HG02884 (cell line): ENCODE results near the gene ARHGEF1.
A peak's percentile ranks its signal among the peaks of the same experiment; 100 is the strongest.
"Not testable (repeated sequence)": the region's sequence is repeated elsewhere in the genome, so short reads cannot be mapped to it uniquely, and the experiment has no call there.

Experiments used
- ATAC-seq: cut with Tn5 transposase; IDR thresholded peaks from one replicate; pipeline ENCODE4 v1.9.1; 2021; ENCODE audit warnings: mild to moderate bottlenecking, moderate library complexity; ENCODE audit not compliant: unreplicated experiment

Gene ARHGEF1

DNA sequence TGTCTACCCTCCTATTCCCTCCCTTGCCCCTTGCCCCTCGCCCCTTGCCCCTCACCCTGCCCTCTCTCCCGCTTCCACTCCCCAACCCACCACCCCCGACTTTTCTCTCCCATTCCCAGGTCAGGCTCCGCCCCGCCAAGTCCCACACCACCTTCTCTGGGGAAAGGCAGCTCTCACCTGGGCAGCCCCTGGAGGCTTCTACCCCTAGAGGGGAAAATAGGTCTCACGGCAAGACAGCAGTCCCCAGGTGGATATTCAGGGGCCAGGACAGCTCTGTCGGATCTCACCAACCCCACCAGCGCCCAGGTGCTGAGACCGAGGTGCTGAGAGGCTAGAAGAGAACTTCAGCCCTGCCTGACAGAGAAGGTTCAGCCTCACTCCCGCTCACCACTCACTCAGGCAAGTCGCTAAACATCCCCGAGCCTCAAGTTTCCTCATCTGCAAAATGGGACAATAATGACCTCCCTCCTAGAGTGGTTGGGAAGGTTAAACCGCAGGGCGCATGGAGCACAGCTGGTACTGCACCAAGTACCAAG lies 46.6 kb downstream of the ARHGEF1 start:
- ATAC-seq: no peak

DNA sequence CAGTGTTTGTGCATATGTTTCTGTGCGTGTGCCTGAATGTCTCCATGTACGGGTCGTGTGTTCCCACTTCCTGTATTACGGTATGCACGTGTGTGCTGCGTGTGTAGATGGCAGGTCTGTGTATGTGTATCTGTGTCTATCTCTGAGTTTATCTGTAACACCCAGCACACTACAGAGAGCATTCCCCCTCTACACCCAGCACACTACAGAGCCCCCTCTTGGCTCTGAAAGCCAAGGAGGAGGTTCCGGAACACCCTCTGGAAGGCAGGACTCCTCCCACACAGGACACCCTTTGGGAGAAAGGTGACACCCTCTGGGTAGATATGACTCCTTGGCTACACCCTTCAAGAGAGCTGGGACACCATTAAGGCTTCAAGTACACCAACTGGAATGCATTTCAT lies 47.3 kb downstream of the ARHGEF1 start:
- ATAC-seq: no peak

DNA sequence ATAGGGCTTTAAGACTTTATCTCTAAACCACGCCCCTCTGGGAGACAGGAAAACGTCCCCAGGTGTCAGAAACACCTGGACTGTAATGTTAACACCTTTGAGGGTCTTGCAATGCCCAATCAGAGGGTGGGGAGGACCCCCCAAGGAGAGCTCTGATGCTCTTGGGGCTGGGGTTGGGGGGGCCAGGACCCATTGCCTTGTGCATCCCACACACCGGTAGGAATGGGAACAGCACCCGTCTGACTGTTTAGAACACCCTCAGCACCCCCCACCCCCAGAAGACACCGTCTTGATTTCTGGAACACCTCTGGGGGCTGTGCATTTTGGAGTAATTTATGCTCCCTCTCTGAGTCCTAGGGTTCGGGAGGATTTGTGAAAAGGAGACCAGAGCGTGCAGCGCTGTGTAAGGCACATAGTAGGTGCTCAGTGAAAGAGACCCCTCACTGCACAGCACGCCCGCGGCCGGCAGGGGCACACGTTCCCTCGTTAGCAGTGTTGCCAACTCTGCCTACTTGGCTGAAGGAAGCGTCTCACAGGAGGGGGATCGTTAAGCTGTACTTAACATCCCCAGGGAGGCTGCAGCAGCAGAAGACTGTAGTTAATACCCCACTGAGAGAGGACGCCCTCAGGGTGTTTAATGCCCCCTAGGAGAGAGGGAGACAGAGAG lies 48.1 kb downstream of the ARHGEF1 start:
- no peak for ATAC-seq

DNA sequence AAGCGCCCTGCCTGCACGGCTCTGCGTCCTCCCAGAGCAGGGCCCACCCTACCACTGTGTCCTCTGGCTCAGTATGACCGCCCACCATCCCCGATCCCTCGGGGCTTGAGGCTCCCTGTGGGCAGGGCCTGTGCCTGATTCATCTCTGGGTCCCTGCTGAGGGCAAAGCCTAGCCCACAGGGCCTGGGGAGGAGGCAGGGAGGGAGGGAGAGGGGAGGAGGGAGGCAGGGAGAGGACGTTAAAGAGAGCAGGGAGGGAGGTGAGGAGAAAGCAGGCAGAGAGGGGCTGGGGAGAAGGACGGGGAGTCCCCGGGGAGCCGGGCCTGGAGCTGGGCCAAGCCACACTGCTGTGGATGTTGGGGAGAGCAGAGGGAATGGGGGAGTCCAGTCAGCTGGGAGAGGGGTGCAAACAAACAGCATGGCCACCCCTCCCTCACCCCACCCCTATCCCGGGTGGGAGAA lies 49.3 kb downstream of the ARHGEF1 start:
- no peak for ATAC-seq

DNA sequence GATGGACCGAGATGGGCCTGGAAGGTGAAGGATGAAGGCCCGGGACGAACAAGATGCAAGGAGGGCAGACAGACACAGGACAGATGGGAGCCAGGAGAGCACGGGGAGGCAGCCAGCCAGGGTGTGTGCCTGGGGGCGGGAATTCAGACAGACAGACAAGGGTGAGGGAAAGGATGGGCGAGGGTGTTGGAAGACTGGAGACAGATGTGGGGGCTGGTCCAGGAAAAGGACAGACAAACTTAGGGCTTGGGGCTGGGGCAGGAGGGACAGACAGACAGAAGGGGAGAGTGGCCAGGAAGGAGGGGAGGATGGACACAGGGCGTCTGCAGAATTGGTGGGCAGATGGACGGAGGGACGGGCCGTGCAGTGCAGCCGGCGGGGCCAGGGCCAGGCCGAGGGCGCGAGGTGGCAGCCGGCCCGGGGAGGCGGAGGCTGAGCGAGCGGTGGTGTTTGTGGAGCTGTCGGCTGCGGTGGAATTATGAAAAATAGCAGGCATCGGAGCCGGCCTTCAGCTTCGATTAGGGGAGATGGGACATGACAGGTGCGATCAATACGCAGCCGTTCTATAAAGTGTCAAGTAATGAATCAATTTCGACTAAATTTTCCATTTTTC lies 49.8 kb downstream of the ARHGEF1 start:
- ATAC-seq: no peak

DNA sequence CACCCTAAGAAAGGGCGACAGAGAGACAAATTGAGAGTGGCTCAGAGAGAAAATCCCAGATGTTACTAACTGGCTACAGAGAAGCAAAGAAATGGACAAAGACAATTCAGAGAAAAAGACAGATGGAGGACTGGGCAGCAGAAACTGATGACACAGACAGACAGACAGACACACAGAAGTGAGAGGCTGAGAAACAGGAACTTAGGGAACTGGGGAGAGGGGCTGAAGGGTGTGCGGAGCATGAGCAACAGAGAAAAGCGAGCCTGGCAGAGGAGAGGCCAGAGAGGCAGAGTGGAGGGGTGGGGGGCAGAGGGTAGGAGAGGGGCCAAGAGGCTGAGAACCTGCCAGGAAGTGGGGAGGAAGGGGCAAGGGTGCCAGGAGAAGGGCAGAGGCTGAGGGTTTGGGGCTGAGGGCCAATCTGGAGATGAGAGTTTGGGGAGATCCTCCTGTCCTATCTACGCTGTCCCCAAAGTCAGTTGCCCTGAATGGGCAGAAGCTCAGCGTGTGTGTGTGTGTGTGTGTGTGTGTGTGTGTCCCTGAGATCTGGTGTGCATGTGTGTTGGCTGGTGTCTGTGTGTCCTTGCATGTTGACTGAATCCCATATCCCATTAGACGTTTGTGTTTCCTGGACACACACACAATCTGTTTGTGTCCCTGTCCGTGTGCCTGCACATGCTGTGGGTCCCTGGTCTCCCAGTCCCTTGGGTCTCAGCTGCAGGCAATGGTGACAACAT lies 50.9 kb downstream of the ARHGEF1 start:
- no peak for ATAC-seq

DNA sequence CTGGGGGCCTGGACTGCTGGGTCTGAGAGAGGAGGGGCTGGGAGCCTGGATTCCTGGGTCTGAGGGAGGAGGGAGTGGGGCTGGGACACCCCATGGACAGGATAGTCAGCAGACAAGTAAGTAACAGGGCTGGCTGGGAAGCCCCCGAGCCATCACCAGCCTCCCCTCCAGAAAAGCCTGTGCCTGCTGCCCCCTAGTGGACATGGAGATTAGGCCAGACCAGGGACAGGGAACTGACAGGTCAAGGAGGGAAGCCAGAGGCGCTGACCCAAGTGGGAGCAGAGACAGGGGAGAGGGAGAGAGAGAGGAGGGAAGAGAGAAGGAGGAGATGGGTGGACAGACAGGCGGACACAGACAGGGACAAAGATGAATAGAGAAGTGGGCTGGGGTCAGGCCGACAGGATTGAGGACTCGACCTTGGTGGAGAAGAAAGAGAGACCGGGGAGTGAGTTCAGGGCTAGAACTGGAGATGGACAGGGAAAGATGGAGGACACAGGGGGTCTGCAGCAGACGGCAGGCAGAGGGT lies 51.9 kb downstream of the ARHGEF1 start:
- ATAC-seq: no peak

DNA sequence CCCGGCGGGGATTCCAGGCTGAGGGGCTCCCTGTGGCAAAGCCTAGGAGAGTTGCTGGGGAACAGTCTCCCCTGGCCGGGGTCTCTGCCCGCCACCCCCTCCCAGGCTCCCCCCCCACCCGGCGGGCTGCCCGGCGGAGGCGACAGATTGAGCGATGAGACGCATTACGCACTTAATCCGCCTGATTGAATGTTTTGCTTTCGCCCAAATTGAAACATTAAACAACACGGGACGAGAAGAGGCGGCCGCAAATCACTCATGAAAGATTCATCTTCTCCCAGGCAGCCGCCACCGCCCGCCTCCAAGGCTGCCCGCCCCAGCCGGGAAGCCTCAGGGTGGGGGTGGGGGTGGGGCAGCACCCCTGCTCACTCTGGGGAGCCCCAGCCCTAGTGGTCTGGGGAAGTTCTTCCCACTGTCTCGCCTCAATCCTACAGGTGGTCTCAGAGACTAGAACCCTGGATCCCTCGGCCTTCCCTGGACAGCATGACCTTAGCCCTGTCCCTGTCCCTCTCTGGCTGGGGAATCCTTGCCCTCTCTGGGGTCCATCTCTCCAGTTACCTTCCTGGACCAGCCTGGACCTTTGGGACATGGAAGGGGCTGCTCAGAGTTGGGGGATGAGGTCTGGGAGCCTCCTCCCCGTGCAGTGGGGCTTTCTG lies 52.9 kb downstream of the ARHGEF1 start:
- ATAC-seq: no peak

DNA sequence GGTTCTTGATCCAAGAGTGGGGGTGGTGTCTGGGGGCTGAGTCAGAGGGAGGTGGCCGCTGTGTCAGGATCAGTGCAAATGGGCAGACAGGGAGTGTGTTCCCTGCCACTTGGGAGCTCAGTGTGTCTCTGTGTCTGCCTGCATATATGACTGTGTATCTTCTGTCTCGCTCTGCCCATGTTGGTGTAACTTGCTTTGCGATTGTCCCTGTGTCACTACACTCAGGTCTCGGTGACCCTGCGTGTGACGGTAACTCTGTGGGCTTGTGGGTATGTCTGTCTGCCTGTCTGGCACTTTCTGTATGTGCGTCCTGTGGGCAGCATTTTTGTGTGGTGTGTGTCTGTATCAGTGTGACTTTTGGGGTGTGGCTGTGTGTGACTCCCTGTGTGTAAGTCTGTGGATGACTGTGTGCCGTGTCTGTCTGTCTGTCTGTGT lies 53.4 kb downstream of the ARHGEF1 start:
- ATAC-seq: no peak

DNA sequence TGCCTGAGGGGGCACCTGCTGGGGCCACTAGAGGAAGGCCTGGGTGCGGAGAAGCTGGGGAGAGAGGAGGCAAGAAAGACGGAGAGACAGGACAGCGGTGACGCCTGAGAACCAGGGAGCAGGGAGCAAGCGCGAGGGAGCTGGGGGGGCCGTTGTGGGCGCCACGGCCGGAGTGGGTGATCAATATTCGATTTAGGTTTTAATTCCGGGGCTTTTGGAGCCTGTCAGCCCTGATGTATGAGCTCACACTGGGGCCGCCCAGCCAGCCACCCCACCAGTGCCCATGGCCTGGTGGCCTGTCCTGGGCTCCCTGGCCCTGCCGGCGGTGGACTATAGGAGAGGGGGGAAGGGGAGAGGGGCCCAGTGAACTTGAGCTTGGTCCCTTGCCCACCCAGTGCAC lies 54.0 kb downstream of the ARHGEF1 start:
- ATAC-seq: no peak

DNA sequence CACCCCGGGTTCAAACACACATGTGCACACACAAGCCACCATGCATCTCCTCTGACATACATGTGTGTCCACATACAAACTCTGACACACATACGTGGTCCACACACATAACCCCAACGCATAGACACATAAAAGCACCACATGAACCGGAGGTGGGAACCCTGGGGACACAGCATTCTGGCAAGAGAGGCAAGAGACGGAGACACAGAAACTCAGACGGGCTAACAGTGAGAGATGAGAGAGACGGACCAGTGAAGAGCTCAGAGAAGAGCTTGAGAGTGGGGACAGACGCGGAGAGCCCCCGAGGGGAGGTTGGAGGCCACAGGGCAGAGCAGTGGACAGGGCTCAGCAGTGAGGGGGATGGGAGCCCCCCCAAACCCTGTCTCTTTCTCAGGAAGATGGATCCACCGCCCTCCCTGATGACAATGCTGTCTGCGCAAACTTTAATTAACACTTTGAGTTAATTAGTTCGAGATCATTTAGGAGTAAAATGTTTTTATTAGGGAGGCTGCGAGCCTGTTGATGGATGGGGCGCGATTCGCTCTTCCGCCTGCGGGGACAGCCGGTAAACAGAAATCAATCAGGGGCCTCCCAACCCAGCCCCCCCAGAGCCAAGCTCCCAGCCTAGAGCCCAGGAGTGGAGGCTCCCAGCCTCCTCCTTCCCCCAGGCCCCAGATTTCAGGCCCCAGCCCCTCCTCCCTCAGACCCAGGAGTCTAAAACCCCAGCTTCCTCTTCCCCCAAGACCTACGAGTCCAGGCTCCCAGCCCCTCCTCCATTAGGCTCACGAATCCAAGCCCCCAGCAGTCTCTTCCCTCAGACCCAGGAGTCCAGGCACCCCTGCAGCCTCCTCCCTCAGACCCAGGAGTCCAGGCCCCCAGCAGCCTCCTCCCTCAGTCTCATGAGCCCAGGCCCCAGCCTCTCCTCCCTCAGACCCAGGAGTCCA lies 54.8 kb downstream of the ARHGEF1 start:
- ATAC-seq: no peak

DNA sequence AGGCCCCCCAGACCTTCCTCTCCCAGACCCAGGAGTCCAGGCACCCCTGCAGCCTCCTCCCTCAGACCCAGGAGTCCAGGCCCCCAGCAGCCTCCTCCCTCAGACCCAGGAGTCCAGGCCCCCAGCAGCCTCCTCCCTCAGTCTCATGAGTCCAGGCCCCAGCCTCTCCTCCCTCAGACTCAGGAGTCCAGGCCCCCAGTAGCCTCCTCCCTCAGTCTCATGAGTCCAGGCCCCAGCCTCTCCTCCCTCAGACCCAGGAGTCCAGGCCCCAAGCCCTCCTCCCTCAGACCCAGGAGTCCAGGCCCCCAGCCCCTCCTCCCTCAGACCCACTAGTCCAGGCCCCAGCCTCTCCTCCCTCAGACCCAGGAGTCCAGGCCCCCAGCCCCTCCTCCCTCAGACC lies 56.2 kb downstream of the ARHGEF1 start:
- not testable (repeated sequence) for ATAC-seq

DNA sequence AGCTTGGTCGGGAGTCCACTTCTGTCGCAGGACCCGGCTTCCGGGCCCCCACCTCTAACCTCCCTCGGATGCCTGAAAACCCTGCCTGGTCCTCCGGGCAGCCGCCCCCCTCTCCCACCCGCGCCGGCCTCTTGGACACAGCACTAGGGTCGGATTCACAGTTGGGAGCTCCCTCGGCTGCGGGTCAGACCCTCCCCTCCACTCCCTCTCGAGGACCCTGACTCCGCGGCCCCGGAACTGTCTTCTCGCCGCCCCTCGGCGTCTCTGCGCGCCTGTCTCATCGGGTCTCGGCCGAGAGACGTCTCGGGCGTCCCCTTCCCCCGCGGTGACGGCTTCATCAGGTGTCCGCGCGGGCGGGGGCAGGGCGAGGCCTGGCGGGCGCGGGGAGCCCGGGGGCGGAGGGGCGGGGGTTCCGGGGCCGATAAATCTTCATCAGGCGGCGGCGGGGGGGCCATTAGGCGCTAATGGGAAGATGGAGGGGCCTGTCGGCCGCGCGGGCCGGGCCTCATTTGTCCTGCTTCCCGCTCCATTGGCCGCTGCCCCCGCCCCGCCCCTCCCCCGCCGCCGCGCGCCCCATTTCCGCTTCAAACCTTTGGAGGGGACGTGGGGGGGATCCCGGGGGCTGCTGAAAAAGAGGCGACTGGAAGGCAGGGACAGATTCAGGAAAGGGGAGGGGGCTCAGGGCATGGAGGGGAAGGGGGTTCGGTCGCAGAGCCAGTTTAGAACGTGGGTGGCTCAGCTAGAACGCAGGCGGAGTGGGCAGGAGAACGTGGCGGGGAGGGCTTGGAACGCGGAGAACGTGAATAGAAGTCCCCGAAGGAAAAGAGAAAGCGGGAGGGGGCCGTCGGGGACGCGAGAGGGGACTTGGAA lies 57.1 kb downstream of the ARHGEF1 start:
- no peak for ATAC-seq

DNA sequence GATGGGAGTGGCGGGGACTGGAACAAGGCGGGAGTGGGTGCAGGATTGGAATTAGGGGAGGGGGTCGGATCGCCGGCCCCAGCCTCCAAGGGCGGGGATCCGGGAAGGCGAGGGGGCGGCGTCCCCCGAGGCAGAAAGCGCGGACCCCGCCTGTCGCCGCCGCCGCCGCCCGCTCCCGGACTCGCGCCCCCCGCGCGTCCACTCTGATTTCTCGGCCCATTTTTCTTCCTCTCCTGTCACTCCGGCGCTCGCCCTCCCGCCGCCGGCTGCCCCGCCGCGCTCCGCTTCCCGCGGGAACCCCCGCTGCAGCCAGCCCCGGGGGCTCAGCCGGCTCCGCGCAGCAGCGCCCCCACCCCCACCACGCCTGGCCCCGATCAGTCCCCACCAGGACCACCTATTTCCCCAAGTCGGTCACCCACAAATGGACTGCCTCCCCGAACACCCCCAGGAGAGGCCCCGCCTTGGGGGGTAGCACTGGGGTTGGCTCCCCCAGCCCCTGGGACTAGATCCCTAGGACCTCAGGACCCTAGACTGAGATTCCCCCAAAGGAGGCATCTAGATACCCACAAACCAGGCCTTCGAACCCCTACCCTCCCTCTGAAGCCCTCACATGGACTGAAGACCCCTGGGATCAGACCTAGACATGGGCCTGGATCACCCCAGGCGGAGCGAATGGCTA lies 57.9 kb downstream of the ARHGEF1 start:
- no peak for ATAC-seq

DNA sequence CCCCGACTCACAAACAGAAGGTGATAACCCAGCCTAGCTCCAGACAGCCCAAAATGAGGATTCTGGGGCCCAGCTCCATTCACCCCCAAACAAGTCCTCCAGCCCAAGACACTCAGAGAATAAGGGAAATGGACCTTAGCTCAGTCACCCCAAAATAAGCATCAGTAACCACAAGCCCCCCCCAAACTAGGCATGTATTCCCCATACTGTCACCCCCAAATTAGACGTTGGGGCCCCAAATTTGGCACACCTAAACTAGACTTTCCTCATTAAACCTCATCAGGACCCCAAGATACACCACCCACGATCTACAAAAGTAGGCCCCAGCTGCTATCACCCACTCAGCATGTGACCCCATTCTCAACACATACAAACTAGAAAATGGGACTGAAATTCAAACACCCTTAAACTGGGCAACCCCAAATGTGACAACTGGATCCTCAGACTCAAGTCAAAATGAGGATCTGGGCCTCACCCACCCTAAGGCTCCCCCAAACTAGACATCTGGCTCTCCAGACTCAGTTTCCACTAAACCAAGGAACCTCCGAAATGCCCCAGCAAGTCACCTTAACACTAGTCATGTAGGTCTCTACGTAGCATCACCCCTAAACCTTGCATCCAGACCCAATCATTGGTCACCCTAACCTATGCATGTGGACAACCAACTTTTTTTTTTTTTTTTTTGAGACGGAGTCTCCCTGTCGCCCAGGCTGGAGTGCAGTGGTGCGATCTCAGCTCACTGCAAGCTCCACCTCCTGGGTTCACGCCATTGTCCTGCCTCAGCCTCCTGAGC lies 58.6 kb downstream of the ARHGEF1 start:
- ATAC-seq: no peak

DNA sequence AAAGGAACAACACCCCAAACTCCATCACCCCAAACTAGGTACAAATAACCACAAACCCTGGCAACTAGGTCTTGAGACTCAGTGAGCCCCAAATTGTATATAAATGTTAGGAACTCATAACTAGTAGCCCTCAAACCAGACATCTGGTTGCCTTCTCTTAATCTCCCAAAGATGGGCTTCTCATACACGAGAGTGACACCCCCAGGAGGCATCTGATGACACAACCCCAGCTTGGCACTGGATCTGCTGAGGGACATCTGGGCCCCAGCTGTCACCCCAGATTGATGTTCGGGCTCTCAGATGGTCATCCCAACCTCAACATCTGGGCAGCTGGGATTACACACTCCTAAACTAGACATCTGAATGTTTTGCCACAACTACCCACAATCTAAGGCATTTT lies 61.4 kb downstream of the ARHGEF1 start:
- ATAC-seq: no peak

DNA sequence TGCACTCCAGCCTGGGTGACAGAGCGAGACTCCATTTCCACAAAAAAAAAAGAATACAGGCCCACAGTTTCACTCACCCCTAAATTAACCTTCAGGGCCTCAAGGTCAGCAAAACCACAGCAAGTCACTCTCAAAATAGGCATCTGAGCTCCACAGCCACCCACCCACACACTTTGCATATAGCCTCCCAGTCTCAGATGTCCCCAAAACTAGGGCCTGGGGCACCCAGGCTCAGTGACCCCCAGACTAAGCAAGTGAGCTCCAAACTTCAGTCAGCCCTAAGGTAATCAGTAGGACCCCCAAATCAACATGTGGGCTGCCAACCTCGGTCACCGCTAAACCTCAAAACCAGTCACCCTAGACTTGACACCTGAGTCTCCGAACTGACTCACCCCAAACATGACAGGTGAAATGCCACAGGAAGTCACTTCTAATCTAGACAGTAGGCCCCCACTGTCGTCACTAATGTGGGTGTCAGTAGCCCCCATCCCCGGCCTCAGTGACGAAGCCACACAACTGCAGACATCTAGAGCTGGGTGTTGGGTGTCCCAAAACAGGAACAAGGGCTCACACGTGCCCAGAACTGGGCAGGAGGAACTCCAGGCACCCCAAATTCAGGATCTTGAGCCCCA lies 62.3 kb downstream of the ARHGEF1 start:
- peak; percentile 68 for ATAC-seq
